Adrenal gland (tissue), 12 donors: Measurements from ENCODE around the gene ZNF628. TPM values are rescaled to one million over a fixed set of nuclear protein-coding genes. Genes with fewer than 3 reads are reported as not detected.

Experiments used
- DNase-seq, 7 donors: peaks; one replicate each; pipeline ENCODE4 v3.0.0-alpha.2; 2019 to 2020
- H3K27ac ChIP-seq, 5 donors: fragments of 200-600 bp; sonication (generic) in 4 of 5; 1 replicate in 3 of 5; 2 replicates in 2 of 5; pipeline versions ENCODE4 v1.5.1 to v1.8.0; 2016 to 2020; ENCODE audit warnings: mild to moderate bottlenecking in 1 of 5
- H3K27me3 ChIP-seq: fragments of 200-600 bp; 2 replicates; pipeline ENCODE4 v1.8.0; 2021
- H3K36me3 ChIP-seq, 2 donors: fragments of 200-600 bp; replicated peaks in 1 of 2; 1 replicate in 1 of 2; 2 replicates in 1 of 2; pipeline versions ENCODE4 v1.5.1 to v1.8.0; 2018 to 2022
- H3K4me1 ChIP-seq, 2 donors: fragments of 200-600 bp; replicated peaks in 1 of 2; 1 replicate in 1 of 2; 2 replicates in 1 of 2; pipeline versions ENCODE4 v1.5.1 to v1.8.0; 2018 to 2021
- H3K4me3 ChIP-seq, 4 donors: fragments of 200-600 bp; sonication (generic) in 3 of 4; one replicate each; pipeline ENCODE4 v1.5.1; 2016 to 2018
- H3K9me3 ChIP-seq, 3 donors: fragments of 200-600 bp; sonication (generic) in 1 of 3; replicated peaks in 1 of 3; 1 replicate in 2 of 3; 2 replicates in 1 of 3; pipeline versions ENCODE4 v1.5.1 to v1.8.0; 2016 to 2021
- CTCF ChIP-seq, 6 experiments: fragments of 450-650 bp in 4 of 6; fragments of 200-600 bp in 2 of 6; sonication (generic) in 1 of 6; IDR thresholded peaks; 1 replicate in 5 of 6; 2 replicates in 1 of 6; pipeline versions ENCODE4 v1.5.1 to v1.8.0; 2016 to 2021; ENCODE audit warnings: antibody characterized with exemption in 6 of 6, mild to moderate bottlenecking in 2 of 6, moderate library complexity in 1 of 6
- POLR2A ChIP-seq, 2 donors: fragments of 450-650 bp; IDR thresholded peaks; one replicate each; pipeline ENCODE4 v1.6.1; 2017; ENCODE audit warnings: antibody characterized with exemption in 2 of 2, mild to moderate bottlenecking in 2 of 2, moderate library complexity in 1 of 2
- WGBS, 4 donors: extraction: QIAGEN DNeasy Blood & Tissue Kit in 2 of 4; methylation state at CpG; one replicate each; pipeline versions ENCODE4 v1.1.5 to v1.1.7; 2013 to 2017; 5-methylcytosine and 5-hydroxymethylcytosine counted together
- intact Hi-C, 2 donors: fragments of 100-400 bp; cut with DNase I; formaldehyde crosslinking; loops; one replicate each; pipeline versions ENCODE4 v1.14.1 to v1.15.0; 2022 to 2023
- polyA plus RNA-seq, 3 donors: library from polyadenylated mRNA; stranded (reverse); fragments of 200-250 nt in 2 of 3; fragments of 350-450 nt in 1 of 3; fragmentation: Illumina TruSeq in 1 of 3; extraction: RNeasy Lipid Tissue Mini Kit (QIAGEN cat#74804) in 1 of 3; gene quantifications; one replicate each; pipeline ENCODE4 v1.2.3, GENCODE V29; 2013 to 2014
- total RNA-seq, 9 donors: library from RNA; depleted of rRNA in 4 of 9; stranded (reverse); fragments of >200 nt in 4 of 9; fragments of 120-200 nt in 1 of 9; fragmentation: NEBNext Ultra II Directional in 1 of 9; extraction: Animal tissue kit (Norgen Biotek cat#: 25700) in 1 of 9; gene quantifications; one replicate each; pipeline versions ENCODE4 v1.1.0 to v1.2.4, GENCODE V29; 2013 to 2023
- donor health status: healthy with polysubstance abuse.
- donor health status: Bipolar disorder and iron deficiency.
- donor health status: DM: yes; HTN: yes; CAD: no.
- donor health status: DM: no; HTN: no; CAD: no.
- donor health status: DM: no; HTN: no; CAD: no.
- donor health status: DM: yes; HTN: yes; CAD: no.

ZNF628 gene
- total and polyA plus RNA-seq, 12 donors = 0.04 to 27.9 (median 7.7) TPM

- Histone ChIP-seq H3K4me1 (no peaks in the 10 kb centered on the region), H3K9me3 (no peaks in the 10 kb centered on the region), H3K4me3 (no peak overlapping the region), H3K27ac (no peak overlapping the region), H3K27me3 (peaks cover 31% of the 10 kb centered on the region), H3K36me3 (no peaks in the 10 kb centered on the region)
- no peak for TF ChIP-seq POLR2A (IDR thresholded peaks at IDR 0.05)
- DNase-seq = no peak
- intact Hi-C loops = no loop called here
- WGBS, 4 donors = 11 to 20% (median 15%) methylated on average over 1 to 48 of the region's 48 CpGs; no CpG with 5 or more reads in 1 of the 4 donors
Observed at GRCh38 chr19:55433292-55433691, 43.1 kb upstream of the ZNF628 start.

- no peak overlapping the region for H3K27ac ChIP-seq
- TF ChIP-seq POLR2A (IDR thresholded peaks at IDR 0.05) (no peak), CTCF (IDR thresholded peaks at IDR 0.05) (no peak)
- H3K9me3 ChIP-seq = no peaks in the 10 kb centered on the region
- DNase-seq = no peak
- intact Hi-C loops = no loop called here
- H3K4me1 ChIP-seq = no peaks in the 10 kb centered on the region
- peaks cover 40% of the 10 kb centered on the region for H3K27me3 ChIP-seq
- H3K4me3 ChIP-seq = no peak overlapping the region
- H3K36me3 ChIP-seq = no peaks in the 10 kb centered on the region
- 69 to 90% (median 78%) methylated on average over 4 of the region's 4 CpGs for WGBS, 4 donors
Observed at GRCh38 chr19:55434356-55434919, 42.0 kb upstream of the ZNF628 start.

- peaks cover 38% of the 10 kb centered on the region for H3K27me3 ChIP-seq
- intact Hi-C loops = no loop called here
- TF ChIP-seq POLR2A (IDR thresholded peaks at IDR 0.05) (no peak), CTCF (IDR thresholded peaks at IDR 0.05) (no peak)
- H3K36me3 ChIP-seq = no peaks in the 10 kb centered on the region
- no peak for DNase-seq
- H3K4me1 ChIP-seq = no peaks in the 10 kb centered on the region
- no peaks in the 10 kb centered on the region for H3K9me3 ChIP-seq
- 85 to 95% (median 89%) methylated on average over 4 of the region's 4 CpGs for WGBS, 4 donors
- H3K4me3 ChIP-seq = no peak overlapping the region
- H3K27ac ChIP-seq = no peak overlapping the region
Observed at GRCh38 chr19:55435020-55435419, 41.4 kb upstream of the ZNF628 start.

- intact Hi-C loops = no loop called here
- Histone ChIP-seq H3K4me1 (no peaks in the 10 kb centered on the region), H3K9me3 (no peaks in the 10 kb centered on the region), H3K36me3 (no peaks in the 10 kb centered on the region), H3K27me3 (peaks cover 46% of the 10 kb centered on the region), H3K27ac (no peak overlapping the region), H3K4me3 (no peak overlapping the region)
- TF ChIP-seq CTCF (IDR thresholded peaks at IDR 0.05) (no peak), POLR2A (IDR thresholded peaks at IDR 0.05) (no peak)
- WGBS, 4 donors = 29 to 47% (median 38%) methylated on average over 7 to 8 of the region's 8 CpGs
- no peak for DNase-seq
Observed at GRCh38 chr19:55436847-55437246, 39.6 kb upstream of the ZNF628 start.

GRCh38 chr19:55437410-55437809, 39.0 kb upstream of the ZNF628 start:
- intact Hi-C loops = no loop called here
- WGBS, 4 donors = 0 to 8% (median 5%) methylated on average over 8 to 17 of the region's 17 CpGs
- Histone ChIP-seq H3K9me3 (no peaks in the 10 kb centered on the region), H3K27me3 (peaks cover 47% of the 10 kb centered on the region), H3K36me3 (no peaks in the 10 kb centered on the region), H3K27ac (no peak overlapping the region), H3K4me1 (no peaks in the 10 kb centered on the region), H3K4me3 (no peak overlapping the region)
- peak; percentile 62 to 80 (median 67) for DNase-seq
- TF ChIP-seq CTCF (IDR thresholded peaks at IDR 0.05) (no peak), POLR2A (IDR thresholded peaks at IDR 0.05) (no peak)
